ENCODE data around the gene NR3C2. TPM values are rescaled to one million over a fixed set of nuclear protein-coding genes. Genes with fewer than 3 reads are reported as not detected.
A peak's percentile ranks its signal among the peaks of the same experiment; 100 is the strongest.

Gene NR3C2
- total and polyA plus RNA-seq, 10 of the 15 experiments (the other 5 are each of a cell fraction or from before 2014, with no cell fraction given) = 0.05 to 0.11 (median 0.08) TPM; not detected in 4

- TF ChIP-seq ZNF592 (IDR thresholded peaks at IDR 0.05) (no peak), SRF (IDR thresholded peaks at IDR 0.05; ENCODE audit: low read depth in 2 of 2, low read length in 2 of 2) (0 out of 4 replicates have a peak, but pooled peaks of 1 of the 2 experiments have one; percentile 43), POLR2AphosphoS2 (IDR thresholded peaks at IDR 0.05; ENCODE audit: low read depth, low read length) (0 out of 2 replicates have a peak, but pooled peaks have one; percentile 67), POLR2AphosphoS5 (IDR thresholded peaks at IDR 0.05; ENCODE audit: low read length) (peak; percentile 89), LARP7 (IDR thresholded peaks at IDR 0.05) (peak; percentile 58; the same call in 1 of the 2 replicates), CEBPZ (IDR thresholded peaks at IDR 0.05; ENCODE audit: low read depth, low read length) (no peak), IKZF1 (conservative IDR thresholded peaks at IDR 0.05) (peak; percentile 62), MEF2B (IDR thresholded peaks at IDR 0.05; ENCODE audit: partially characterized antibody, poor library complexity, severe bottlenecking) (no peak), ZZZ3 (IDR thresholded peaks at IDR 0.05; ENCODE audit: control insufficient read depth, insufficient read length, low read depth) (no peak), RFX5 (IDR thresholded peaks at IDR 0.05; ENCODE audit: low read depth, low read length) (0 out of 2 replicates have a peak, but pooled peaks have one; percentile 69), HDAC6 (IDR thresholded peaks at IDR 0.05; ENCODE audit: unreplicated experiment) (no peak), KAT2A (conservative IDR thresholded peaks at IDR 0.05; ENCODE audit: control insufficient read depth, low read depth, low read length) (no peak), BCL3 (IDR thresholded peaks at IDR 0.05; ENCODE audit: borderline replicate concordance, insufficient read depth, low read depth, low read length, poor library complexity, severe bottlenecking) (no peak), NFXL1 (IDR thresholded peaks at IDR 0.05; ENCODE audit: borderline replicate concordance) (no peak), NFYB (IDR thresholded peaks at IDR 0.05; ENCODE audit: insufficient read depth, low read depth, low read length) (peak; percentile 88), PBX3 (IDR thresholded peaks at IDR 0.05; ENCODE audit: insufficient replicate concordance, low read depth, low read length) (peak; percentile 99), NR2F1 (conservative IDR thresholded peaks at IDR 0.05) (no peak; the same call in 1 of the 2 replicates)
Observed at GRCh38 chr4:148441986-148442831, at the start of gene NR3C2 (continued).
